Right lung (tissue), 10 donors: Measurements from ENCODE around the gene TFPI. TPM values are rescaled to one million over a fixed set of nuclear protein-coding genes. Genes with fewer than 3 reads are reported as not detected.
"Not testable (repeated sequence)": the region's sequence is repeated elsewhere in the genome, so short reads cannot be mapped to it uniquely, and the experiment has no call there.

Experiments
- DNase-seq, 2 donors: peaks; one replicate each; pipeline ENCODE4 v3.0.0-alpha.2; 2013
- long read RNA-seq, 8 donors: transcript quantifications; one replicate each; lab custom pipeline, GENCODE V29; 2026
- polyA plus RNA-seq, 5 donors: library from polyadenylated mRNA; unstranded; fragments of 120-200 nt; gene quantifications; one replicate each; pipeline versions ENCODE4 v1.2.1 to v1.2.3, GENCODE V29; 2013; ENCODE audit warnings: inconsistent platforms in 1 of 5, low replicate concordance in 1 of 5; ENCODE audit not compliant: insufficient read length in 5 of 5, insufficient read depth in 1 of 5

The TFPI gene
- polyA plus RNA-seq: 100 to 1,000 TPM; 111 to 203 (median 181) TPM
- long read RNA-seq, donor 1, transcript TFPI-201 (8 exons, 3,885 nt): major isoform, 16 of 55 reads
- long read RNA-seq, donor 1, partial matches to known transcripts: 27 of 55 reads
- long read RNA-seq, donor 1, other reads (novel, unspliced or antisense): 6 of 55 reads
- long read RNA-seq, donor 2, transcript TFPI-201 (8 exons, 3,885 nt): major isoform, 15 of 21 reads
- long read RNA-seq, donor 2, partial matches to known transcripts: 0 of 21 reads
- long read RNA-seq, donor 2, other reads (novel, unspliced or antisense): 5 of 21 reads
- long read RNA-seq, donor 3, transcript TFPI-201 (8 exons, 3,885 nt): major isoform, 17 of 21 reads
- long read RNA-seq, donor 3, partial matches to known transcripts: 0 of 21 reads
- long read RNA-seq, donor 3, other reads (novel, unspliced or antisense): 0 of 21 reads
- long read RNA-seq, donor 4, transcript TFPI-201 (8 exons, 3,885 nt): major isoform, 15 of 33 reads
- long read RNA-seq, donor 4, partial matches to known transcripts: 8 of 33 reads
- long read RNA-seq, donor 4, other reads (novel, unspliced or antisense): 7 of 33 reads
- long read RNA-seq, donor 5, transcript TFPI-201 (8 exons, 3,885 nt): major isoform, 39 of 58 reads
- long read RNA-seq, donor 5, partial matches to known transcripts: 12 of 58 reads
- long read RNA-seq, donor 5, other reads (novel, unspliced or antisense): 0 of 58 reads
- long read RNA-seq, donor 6, transcript TFPI-201 (8 exons, 3,885 nt): major isoform, 24 of 48 reads
- long read RNA-seq, donor 6, partial matches to known transcripts: 13 of 48 reads
- long read RNA-seq, donor 6, other reads (novel, unspliced or antisense): 7 of 48 reads
- long read RNA-seq, donor 7, transcript TFPI-201 (8 exons, 3,885 nt): major isoform, 24 of 29 reads
- long read RNA-seq, donor 7, partial matches to known transcripts: 0 of 29 reads
- long read RNA-seq, donor 7, other reads (novel, unspliced or antisense): 0 of 29 reads
- long read RNA-seq, donor 8, transcript TFPI-201 (8 exons, 3,885 nt): major isoform, 9 of 10 reads
- long read RNA-seq, donor 8, partial matches to known transcripts: 0 of 10 reads
- long read RNA-seq, donor 8, other reads (novel, unspliced or antisense): 0 of 10 reads

- DNase-seq: peak; percentile 60 to 61
Measured at GRCh38 chr2:187554011-187554703, at the start of gene TFPI. Gene TFPI, minus strand, starts transcription at chr2:187554435. Its CDS starts 50,667 bp downstream, at chr2:187503768.

GRCh38 chr2:187594801-187595200, 40.6 kb upstream of the TFPI start:
- DNase-seq: peak in 1 of 2 donors; percentile 15

- DNase-seq: no peak
Measured at GRCh38 chr2:187593697-187594096, 39.5 kb upstream of the TFPI start.

GRCh38 chr2:187593098-187593497, 38.9 kb upstream of the TFPI start:
- DNase-seq: no peak

GRCh38 chr2:187590175-187590574, 35.9 kb upstream of the TFPI start:
- DNase-seq: no peak

GRCh38 chr2:187586011-187586641, 31.9 kb upstream of the TFPI start:
- DNase-seq: no peak

GRCh38 chr2:187581125-187581896, 27.1 kb upstream of the TFPI start:
- peak in 1 of 2 donors; percentile 40 for DNase-seq

- peak; percentile 58 to 64 for DNase-seq
Measured at GRCh38 chr2:187580462-187581124, 26.4 kb upstream of the TFPI start.

GRCh38 chr2:187577310-187577709, 23.1 kb upstream of the TFPI start:
- DNase-seq: no peak

- no peak for DNase-seq
Measured at GRCh38 chr2:187576906-187577305, 22.7 kb upstream of the TFPI start.

GRCh38 chr2:187575751-187576067, 21.5 kb upstream of the TFPI start:
- DNase-seq: no peak

GRCh38 chr2:187574969-187575750, 20.9 kb upstream of the TFPI start:
- peak in 1 of 2 donors; percentile 41 for DNase-seq

- DNase-seq: no peak
Measured at GRCh38 chr2:187573722-187574121, 19.5 kb upstream of the TFPI start.

- not testable (repeated sequence) for DNase-seq
Measured at GRCh38 chr2:187571996-187572395, 17.8 kb upstream of the TFPI start.

GRCh38 chr2:187569571-187569970, 15.3 kb upstream of the TFPI start:
- no peak for DNase-seq

GRCh38 chr2:187569042-187569441, 14.8 kb upstream of the TFPI start:
- DNase-seq: no peak

GRCh38 chr2:187567126-187567525, 12.9 kb upstream of the TFPI start:
- no peak for DNase-seq

GRCh38 chr2:187566712-187567111, 12.5 kb upstream of the TFPI start:
- no peak for DNase-seq

GRCh38 chr2:187566266-187566665, 12.0 kb upstream of the TFPI start:
- DNase-seq: no peak
